Hypothalamus (tissue), 51 donors: ENCODE data around the gene TNS3.
A peak's percentile ranks its signal among the peaks of the same experiment; 100 is the strongest.
"Not testable (repeated sequence)": the region's sequence is repeated elsewhere in the genome, so short reads cannot be mapped to it uniquely, and the experiment has no call there.

Experiments
- DNase-seq, 51 donors: peaks; one replicate each; lab custom pipeline; 2025; lab: John Stamatoyannopoulos, UW

The TNS3 gene

GRCh38 chr7:47603514-47604255 is 21.8 kb upstream of the TNS3 start:
- DNase-seq = not testable (repeated sequence)

- DNase-seq = no peak
Observed at GRCh38 chr7:47602272-47603004, 20.5 kb upstream of the TNS3 start.

- DNase-seq = no peak
Observed at GRCh38 chr7:47601881-47602249, 20.0 kb upstream of the TNS3 start.

GRCh38 chr7:47601119-47601880 is 19.4 kb upstream of the TNS3 start:
- DNase-seq = no peak

- peak in 2 of 51 donors; percentile 19 to 27 for DNase-seq
Observed at GRCh38 chr7:47600199-47601118, 18.5 kb upstream of the TNS3 start.

- no peak for DNase-seq
Observed at GRCh38 chr7:47597379-47597778, 15.5 kb upstream of the TNS3 start.

GRCh38 chr7:47596502-47597202 is 14.7 kb upstream of the TNS3 start:
- peak in 31 of 51 donors; percentile 9 to 77 (median 48) for DNase-seq

GRCh38 chr7:47594406-47594805 is 12.5 kb upstream of the TNS3 start:
- DNase-seq = no peak

- no peak for DNase-seq
Observed at GRCh38 chr7:47591655-47592572, 10.0 kb upstream of the TNS3 start.

GRCh38 chr7:47591089-47591654 is 9.3 kb upstream of the TNS3 start:
- no peak for DNase-seq

- DNase-seq = not testable (repeated sequence)
Observed at GRCh38 chr7:47590215-47590614, 8.3 kb upstream of the TNS3 start.

GRCh38 chr7:47588704-47589225 is 6.9 kb upstream of the TNS3 start:
- DNase-seq = no peak

- no peak for DNase-seq
Observed at GRCh38 chr7:47587976-47588375, 6.1 kb upstream of the TNS3 start.

GRCh38 chr7:47587351-47587750 is 5.4 kb upstream of the TNS3 start:
- DNase-seq = no peak

GRCh38 chr7:47586925-47587324 is 5.0 kb upstream of the TNS3 start:
- no peak for DNase-seq

GRCh38 chr7:47586161-47586670 is 4.3 kb upstream of the TNS3 start:
- not testable (repeated sequence) for DNase-seq

GRCh38 chr7:47584536-47584895 is 2.6 kb upstream of the TNS3 start:
- no peak for DNase-seq
